Sigmoid colon (tissue), 7 donors: Measurements from ENCODE around the gene INO80D. TPM values are rescaled to one million over a fixed set of nuclear protein-coding genes. Genes with fewer than 3 reads are reported as not detected.

Source experiments
- DNase-seq: peaks from one replicate; pipeline ENCODE4 v3.0.0-alpha.2; 2019
- H3K27ac ChIP-seq, 4 donors: fragments of 200-600 bp; sonication (generic); one replicate each; pipeline ENCODE4 v1.5.1; 2016 to 2019; ENCODE audit warnings: mild to moderate bottlenecking in 1 of 4
- H3K27me3 ChIP-seq, 3 donors: fragments of 200-600 bp; sonication (generic); one replicate each; pipeline ENCODE4 v1.5.1; 2019; ENCODE audit warnings: mild to moderate bottlenecking in 1 of 3
- H3K36me3 ChIP-seq, 4 donors: fragments of 200-600 bp; sonication (generic); one replicate each; pipeline ENCODE4 v1.5.1; 2016 to 2019
- H3K4me1 ChIP-seq, 4 donors: fragments of 200-600 bp; sonication (generic); one replicate each; pipeline ENCODE4 v1.5.1; 2017 to 2019
- H3K4me3 ChIP-seq, 4 donors: fragments of 200-600 bp; sonication (generic); one replicate each; pipeline ENCODE4 v1.5.1; 2017 to 2019; ENCODE audit warnings: mild to moderate bottlenecking in 2 of 4, moderate library complexity in 1 of 4
- H3K9me3 ChIP-seq, 4 donors: fragments of 200-600 bp in 3 of 4; sonication (generic) in 3 of 4; one replicate each; pipeline versions ENCODE4 v1.5.1 to v1.6.1; 2013 to 2019
- EP300 ChIP-seq, 4 donors: sonication (generic); formaldehyde crosslinking; IDR thresholded peaks; one replicate each; pipeline ENCODE4 v1.6.1; 2017; ENCODE audit warnings: antibody characterized with exemption in 4 of 4
- POLR2A ChIP-seq, 2 donors: fragments of 450-650 bp; IDR thresholded peaks; one replicate each; pipeline ENCODE4 v1.6.1; 2016; ENCODE audit warnings: antibody characterized with exemption in 2 of 2, mild to moderate bottlenecking in 2 of 2, moderate library complexity in 2 of 2
- POLR2AphosphoS5 ChIP-seq, 4 donors: sonication (generic); formaldehyde crosslinking; IDR thresholded peaks; one replicate each; pipeline ENCODE4 v1.6.1; 2017; ENCODE audit warnings: antibody characterized with exemption in 4 of 4
- WGBS, 2 donors: extraction: QIAGEN DNeasy Blood & Tissue Kit; methylation state at CpG; one replicate each; pipeline ENCODE4 v1.1.7; 2013; 5-methylcytosine and 5-hydroxymethylcytosine counted together
- intact Hi-C: fragments of 100-400 bp; cut with DNase I; formaldehyde crosslinking; loops from one replicate; pipeline ENCODE4 v1.15.1; 2023
- polyA plus RNA-seq, 3 donors: library from polyadenylated mRNA; stranded (reverse); fragments of 200-250 nt; gene quantifications; one replicate each; pipeline ENCODE4 v1.2.3, GENCODE V29; 2013
- total RNA-seq, 4 donors: library from RNA; depleted of rRNA; stranded (reverse); fragments of >200 nt; gene quantifications; one replicate each; pipeline ENCODE4 v1.1.0, GENCODE V29; 2016
- TF ChIP-seq, protein P1 (sequence below), 4 experiments: fragments of 450-650 bp in 3 of 4; fragments of 200-600 bp in 1 of 4; IDR thresholded peaks; one replicate each; pipeline ENCODE4 v1.5.1; 2016 to 2019; ENCODE audit warnings: antibody characterized with exemption in 4 of 4, mild to moderate bottlenecking in 3 of 4, moderate library complexity in 2 of 4
- donor health status: healthy with polysubstance abuse.
- donor health status: Bipolar disorder and iron deficiency.
- donor health status: healthy.

The INO80D gene
- total and polyA plus RNA-seq, 7 donors: 1.2 to 19.8 (median 13.0) TPM

DNA sequence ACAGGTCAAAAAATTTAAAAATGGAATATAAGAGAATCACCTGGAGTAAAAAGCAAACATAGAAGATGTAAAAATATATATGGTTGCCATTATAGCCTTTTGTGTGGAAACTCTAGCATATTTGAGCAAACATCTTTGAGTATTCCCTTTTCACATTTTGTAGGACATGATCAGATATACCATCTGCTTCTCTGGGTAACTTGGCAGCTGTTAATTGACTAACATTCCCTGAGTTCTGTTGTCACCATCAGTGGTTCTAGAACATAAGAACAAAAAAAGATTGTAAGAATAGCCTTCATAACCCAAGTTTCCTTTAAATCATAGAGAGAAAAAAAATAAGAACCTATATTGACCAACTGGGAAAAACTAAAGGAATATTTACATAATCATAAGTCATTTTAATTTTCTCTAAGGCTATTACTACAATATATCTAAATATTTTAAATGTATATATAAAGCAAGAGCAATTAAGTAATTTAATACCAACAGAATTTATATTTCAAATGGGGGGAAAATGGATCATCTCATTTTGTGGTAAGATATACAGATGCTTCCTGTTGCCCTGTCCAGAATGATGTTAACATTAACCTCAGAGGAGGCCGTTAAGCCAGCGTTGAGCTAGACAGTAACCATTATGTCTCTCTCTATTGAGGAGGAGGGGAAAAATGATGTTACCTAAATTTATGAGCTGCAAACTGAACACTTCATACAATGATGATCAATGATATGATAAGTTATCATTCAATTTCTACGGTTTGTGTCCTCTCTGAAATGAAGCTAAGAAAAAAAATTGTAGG is 9.8 kb upstream of the INO80D start:
- H3K4me1 ChIP-seq: no peaks in the 10 kb centered on the region
- no peaks in the 10 kb centered on the region for H3K36me3 ChIP-seq
- no peak for TF ChIP-seq POLR2AphosphoS5 (IDR thresholded peaks at IDR 0.05)
- intact Hi-C loops: no loop called here
- no peaks in the 10 kb centered on the region for H3K9me3 ChIP-seq
- no peak overlapping the region for H3K27ac ChIP-seq
- H3K4me3 ChIP-seq: no peak overlapping the region
- no peak for DNase-seq
- WGBS, 2 donors: 43 to 77% methylated on average over 3 of the region's 3 CpGs
- no peaks in the 10 kb centered on the region for H3K27me3 ChIP-seq

DNA sequence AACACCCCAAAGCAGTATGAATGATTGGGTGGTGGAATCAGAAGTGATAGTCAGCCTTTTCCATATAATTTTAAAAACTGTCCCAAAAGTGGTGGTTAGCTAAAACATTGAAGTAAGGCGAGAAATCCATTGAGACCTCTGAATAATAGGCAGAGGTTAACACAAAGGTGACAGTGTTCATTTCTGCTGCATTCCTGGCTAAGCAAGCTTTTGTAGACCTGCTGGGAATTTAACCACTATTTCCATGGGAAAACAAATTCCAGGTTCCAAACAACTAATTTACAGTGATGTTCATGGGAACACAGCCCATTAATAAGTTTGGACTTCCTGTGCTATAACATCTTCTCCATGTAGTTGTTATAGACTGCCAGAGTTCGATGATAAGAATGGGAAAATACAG is 6.3 kb upstream of the INO80D start:
- H3K4me1 ChIP-seq: peaks cover 0 to 15% (median 11%) of the 10 kb centered on the region in 4 donors
- no peaks in the 10 kb centered on the region for H3K9me3 ChIP-seq
- intact Hi-C loops: no loop called here
- H3K36me3 ChIP-seq: peaks cover 0 to 6% (median 0%) of the 10 kb centered on the region in 4 donors
- DNase-seq: no peak
- H3K27me3 ChIP-seq: no peaks in the 10 kb centered on the region
- H3K27ac ChIP-seq: no peak overlapping the region
- TF ChIP-seq POLR2A (IDR thresholded peaks at IDR 0.05) (no peak), POLR2AphosphoS5 (IDR thresholded peaks at IDR 0.05) (no peak), EP300 (IDR thresholded peaks at IDR 0.05) (no peak)
- TF ChIP-seq, protein P1, sequence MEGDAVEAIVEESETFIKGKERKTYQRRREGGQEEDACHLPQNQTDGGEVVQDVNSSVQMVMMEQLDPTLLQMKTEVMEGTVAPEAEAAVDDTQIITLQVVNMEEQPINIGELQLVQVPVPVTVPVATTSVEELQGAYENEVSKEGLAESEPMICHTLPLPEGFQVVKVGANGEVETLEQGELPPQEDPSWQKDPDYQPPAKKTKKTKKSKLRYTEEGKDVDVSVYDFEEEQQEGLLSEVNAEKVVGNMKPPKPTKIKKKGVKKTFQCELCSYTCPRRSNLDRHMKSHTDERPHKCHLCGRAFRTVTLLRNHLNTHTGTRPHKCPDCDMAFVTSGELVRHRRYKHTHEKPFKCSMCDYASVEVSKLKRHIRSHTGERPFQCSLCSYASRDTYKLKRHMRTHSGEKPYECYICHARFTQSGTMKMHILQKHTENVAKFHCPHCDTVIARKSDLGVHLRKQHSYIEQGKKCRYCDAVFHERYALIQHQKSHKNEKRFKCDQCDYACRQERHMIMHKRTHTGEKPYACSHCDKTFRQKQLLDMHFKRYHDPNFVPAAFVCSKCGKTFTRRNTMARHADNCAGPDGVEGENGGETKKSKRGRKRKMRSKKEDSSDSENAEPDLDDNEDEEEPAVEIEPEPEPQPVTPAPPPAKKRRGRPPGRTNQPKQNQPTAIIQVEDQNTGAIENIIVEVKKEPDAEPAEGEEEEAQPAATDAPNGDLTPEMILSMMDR (IDR thresholded peaks at IDR 0.05): no peak
- WGBS, 2 donors: 95 to 97% methylated on average over 2 of the region's 2 CpGs
- H3K4me3 ChIP-seq: no peak overlapping the region

DNA sequence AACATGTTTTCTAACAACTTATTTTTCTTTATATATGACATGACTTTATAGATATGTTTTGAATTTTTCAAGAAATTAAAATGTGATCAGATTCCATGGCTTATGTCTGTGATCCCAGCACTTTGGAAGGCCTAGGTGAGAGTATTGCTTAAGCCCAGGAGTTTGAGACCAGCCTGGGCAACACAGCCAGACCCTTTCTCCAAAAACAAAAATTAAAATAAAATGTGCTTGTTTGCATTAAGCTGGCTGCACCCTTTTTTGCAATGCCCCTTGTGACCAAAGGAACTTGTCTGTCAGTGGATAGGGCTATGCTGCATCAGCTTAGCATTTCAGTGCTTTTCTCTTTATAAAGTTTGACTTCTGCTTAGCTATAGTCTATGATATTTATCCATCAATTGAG is 2.3 kb upstream of the INO80D start:
- no peak for TF ChIP-seq POLR2AphosphoS5 (IDR thresholded peaks at IDR 0.05)
- TF ChIP-seq, protein P1 (IDR thresholded peaks at IDR 0.05): no peak
- TF ChIP-seq POLR2A (IDR thresholded peaks at IDR 0.05): no peak
- TF ChIP-seq EP300 (IDR thresholded peaks at IDR 0.05): no peak
- intact Hi-C loops: loop anchor here (5.0 kb wide), 1 partner anchor 69 kb away; the partner anchor contains the start of genes EEF1B2 and NDUFS1
- no peaks in the 10 kb centered on the region for H3K27me3 ChIP-seq
- no peak overlapping the region for H3K4me3 ChIP-seq
- H3K36me3 ChIP-seq: peaks cover 0 to 6% (median 0%) of the 10 kb centered on the region in 4 donors
- DNase-seq: no peak
- H3K27ac ChIP-seq: peak overlapping the region in 2 of 4 donors; percentile 18 to 25
- H3K4me1 ChIP-seq: peaks cover 0 to 30% (median 22%) of the 10 kb centered on the region in 4 donors
- H3K9me3 ChIP-seq: no peaks in the 10 kb centered on the region

DNA sequence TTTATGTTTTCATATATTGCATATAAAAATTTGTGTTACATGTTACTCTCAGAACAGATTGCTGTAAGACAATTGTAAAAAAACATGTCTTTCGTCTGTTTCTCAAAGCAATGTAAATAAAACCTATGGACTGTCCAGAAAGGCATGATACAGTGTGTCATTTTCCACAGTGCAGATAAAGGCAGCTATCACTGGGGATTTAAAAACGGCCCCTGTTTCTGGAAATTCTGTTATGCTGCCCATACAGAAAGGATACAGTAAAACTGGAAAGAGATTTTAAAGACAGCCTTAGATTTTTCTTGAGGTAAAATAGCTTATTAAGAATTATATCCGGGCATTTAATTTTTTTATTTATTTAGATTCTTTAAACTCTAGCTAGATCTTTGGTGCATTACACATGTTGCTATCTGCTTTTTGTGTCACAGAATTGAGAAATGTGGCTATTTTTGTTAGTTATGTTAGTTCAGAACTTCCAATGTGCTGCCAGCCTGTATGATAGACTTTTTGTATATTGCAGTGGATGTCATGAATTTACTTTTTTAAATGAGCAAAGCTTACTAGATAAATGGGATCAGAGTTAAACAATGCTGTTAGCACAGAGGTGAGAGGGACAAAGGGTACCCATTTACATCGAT is 859 bp upstream of the INO80D start:
- H3K36me3 ChIP-seq: peaks cover 0 to 6% (median 0%) of the 10 kb centered on the region in 4 donors
- 2 to 6% methylated on average over 4 of the region's 4 CpGs for WGBS, 2 donors
- H3K27ac ChIP-seq: peak overlapping the region; percentile 94 to 99 (median 96)
- intact Hi-C loops: loop anchor here (5.0 kb wide), 1 partner anchor 70 kb away; the partner anchor contains the start of genes EEF1B2 and NDUFS1
- H3K4me1 ChIP-seq: peaks cover 0 to 36% (median 26%) of the 10 kb centered on the region in 4 donors
- H3K4me3 ChIP-seq: peak overlapping the region; percentile 56 to 88 (median 78)
- TF ChIP-seq POLR2A (IDR thresholded peaks at IDR 0.05) (no peak), EP300 (IDR thresholded peaks at IDR 0.05) (no peak), POLR2AphosphoS5 (IDR thresholded peaks at IDR 0.05) (no peak)
- TF ChIP-seq, protein P1 (IDR thresholded peaks at IDR 0.05): no peak
- DNase-seq: no peak
- H3K9me3 ChIP-seq: no peaks in the 10 kb centered on the region
- H3K27me3 ChIP-seq: no peaks in the 10 kb centered on the region
